ENCODE measurements around the gene LMNTD1. TPM values are rescaled to one million over a fixed set of nuclear protein-coding genes. Genes with fewer than 3 reads are reported as not detected.
"Not testable (repeated sequence)": the region's sequence is repeated elsewhere in the genome, so short reads cannot be mapped to it uniquely, and the experiment has no call there.

The LMNTD1 gene
- total RNA-seq, 1 donor from 2014 or later: not detected

DNA sequence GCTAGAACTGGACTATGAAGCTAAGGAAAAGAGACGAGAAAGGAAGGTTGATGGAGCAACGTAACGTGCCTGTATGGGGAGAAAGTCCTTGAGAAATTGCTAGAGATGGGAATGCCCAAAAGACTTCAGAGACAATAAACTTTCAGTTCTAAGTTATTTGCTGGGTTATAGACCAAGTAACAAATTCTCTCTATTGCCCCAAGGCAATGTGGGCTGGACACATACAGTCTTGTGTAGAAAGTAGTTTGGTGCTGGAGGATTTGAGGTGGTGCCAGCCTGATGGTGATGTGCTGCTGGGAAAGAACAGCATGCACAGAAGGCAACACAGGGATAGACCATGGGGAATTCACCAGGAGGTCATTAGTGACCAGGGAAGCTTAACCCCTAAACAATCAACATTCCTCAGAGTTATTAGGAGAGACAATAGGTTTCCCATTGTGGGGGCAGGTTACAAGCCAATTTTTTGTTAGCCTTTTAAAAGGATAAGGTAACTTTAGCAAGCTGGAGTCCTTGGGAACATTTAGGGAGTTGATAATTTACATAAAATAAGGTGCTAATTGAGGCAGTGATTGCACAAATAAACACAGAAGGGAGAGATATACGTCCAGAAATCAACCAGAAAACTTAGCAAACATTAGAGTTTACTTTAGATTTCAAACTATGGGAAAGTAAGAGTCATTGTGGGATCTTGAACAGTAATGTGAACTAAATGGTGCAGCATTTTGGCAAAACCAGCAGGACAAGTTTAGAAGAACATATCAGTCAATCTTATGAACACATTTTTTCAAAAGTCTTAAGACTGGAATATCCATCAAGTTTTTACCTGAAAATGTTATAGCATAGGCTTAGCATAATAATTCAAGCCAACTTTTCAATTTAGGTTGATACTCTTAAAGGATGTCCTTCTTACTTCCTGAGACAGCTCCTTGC lies 61.4 kb downstream of the LMNTD1 start:
- DNase-seq (ENCODE audit: low spot score): no peak

DNA sequence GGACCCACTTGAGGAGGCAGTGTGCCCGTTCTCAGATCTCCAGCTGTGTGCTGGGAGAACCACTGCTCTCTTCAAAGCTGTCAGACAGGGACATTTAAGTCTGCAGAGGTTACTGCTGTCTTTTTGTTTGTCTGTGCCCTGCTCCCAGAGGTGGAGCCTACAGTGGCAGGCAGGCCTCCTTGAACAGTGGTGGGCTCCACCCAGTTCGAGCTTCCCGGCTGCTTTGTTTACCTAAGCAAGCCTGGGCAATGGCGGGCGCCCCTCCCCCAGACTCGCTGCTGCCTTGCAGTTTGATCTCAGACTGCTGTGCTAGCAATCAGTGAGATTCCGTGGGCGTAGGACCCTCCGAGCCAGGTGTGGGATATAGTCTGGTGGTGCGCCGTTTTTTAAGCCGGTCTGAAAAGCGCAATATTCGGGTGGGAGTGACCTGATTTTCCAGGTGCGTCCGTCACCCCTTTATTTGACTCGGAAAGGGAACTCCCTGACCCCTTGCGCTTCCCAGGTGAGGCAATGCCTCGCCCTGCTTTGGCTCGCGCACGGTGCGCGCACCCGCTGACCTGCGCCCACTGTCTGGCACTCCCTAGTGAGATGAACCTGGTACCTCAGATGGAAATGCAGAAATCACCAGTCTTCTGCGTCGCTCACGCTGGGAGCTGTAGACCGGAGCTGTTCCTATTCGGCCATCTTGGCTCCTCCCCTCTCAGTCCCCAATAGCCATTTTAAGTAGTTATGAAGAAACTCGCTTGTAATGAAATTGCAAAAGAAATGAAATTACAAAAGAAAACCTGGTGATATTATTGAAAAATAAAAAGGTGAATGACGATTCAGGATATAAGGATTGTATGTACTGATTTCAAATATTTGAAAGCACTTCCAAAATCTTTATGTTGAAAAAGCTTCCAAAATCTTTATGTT lies 63.9 kb downstream of the LMNTD1 start:
- DNase-seq (ENCODE audit: low spot score): not testable (repeated sequence)

DNA sequence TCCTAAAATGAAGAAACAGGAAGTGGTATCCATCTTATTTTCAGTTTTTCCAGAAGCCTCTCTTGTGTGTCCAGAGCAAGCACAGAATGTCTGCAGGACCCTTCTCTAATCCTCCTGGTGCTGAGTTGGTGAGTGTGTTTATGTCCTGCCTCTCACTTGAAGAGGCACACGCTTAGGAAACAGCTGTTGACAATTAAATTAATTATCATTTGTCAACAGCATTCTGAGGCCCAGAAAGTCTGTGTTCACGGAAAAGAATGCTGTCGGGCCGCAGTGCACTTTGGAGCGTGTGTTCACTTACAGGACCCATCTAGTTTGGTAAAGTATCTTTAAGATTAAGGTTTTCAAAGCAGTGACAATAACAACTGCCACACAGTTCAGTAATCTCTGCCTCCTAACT lies 70.5 kb downstream of the LMNTD1 start:
- no peak for DNase-seq (ENCODE audit: low spot score)

DNA sequence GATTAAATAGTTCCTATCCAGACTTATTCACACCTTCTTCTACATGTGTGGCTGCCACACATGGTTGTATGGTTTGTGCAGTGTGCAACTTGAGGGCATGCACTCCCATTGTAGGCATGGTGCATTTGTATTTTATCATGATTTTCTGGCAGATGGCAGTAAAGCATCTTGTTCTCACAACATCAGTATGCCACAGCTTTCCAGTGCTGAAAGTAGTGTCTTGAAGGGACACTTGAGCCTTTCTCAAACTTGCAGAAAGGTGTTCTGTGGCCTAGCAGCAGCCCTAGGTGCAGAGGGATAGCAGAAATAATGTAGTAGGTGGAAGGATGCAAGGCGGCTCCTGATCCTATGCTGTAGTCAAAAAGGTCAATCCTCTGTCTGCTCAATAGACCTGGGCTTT lies 72.9 kb downstream of the LMNTD1 start:
- no peak for DNase-seq (ENCODE audit: low spot score)

DNA sequence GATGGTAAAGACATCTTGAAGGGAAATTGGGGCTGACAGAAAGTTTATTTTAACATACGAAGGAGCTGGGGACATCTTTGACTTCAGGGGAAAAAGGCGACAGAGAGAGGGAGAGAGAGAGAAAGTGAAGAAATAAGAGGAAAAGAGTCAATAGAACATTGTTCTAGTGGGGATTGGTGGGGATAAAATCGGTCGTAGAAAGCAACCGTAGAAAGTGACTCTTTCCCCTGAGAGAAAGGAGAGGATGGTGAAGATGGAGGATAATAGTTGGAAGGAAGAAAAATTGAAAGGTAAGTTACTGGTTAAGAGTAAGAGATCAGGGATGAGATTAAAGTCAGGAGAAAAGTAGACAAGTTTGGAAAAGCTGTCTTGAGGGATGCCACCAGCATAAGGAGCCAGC lies 75.9 kb downstream of the LMNTD1 start:
- DNase-seq (ENCODE audit: low spot score): no peak

DNA sequence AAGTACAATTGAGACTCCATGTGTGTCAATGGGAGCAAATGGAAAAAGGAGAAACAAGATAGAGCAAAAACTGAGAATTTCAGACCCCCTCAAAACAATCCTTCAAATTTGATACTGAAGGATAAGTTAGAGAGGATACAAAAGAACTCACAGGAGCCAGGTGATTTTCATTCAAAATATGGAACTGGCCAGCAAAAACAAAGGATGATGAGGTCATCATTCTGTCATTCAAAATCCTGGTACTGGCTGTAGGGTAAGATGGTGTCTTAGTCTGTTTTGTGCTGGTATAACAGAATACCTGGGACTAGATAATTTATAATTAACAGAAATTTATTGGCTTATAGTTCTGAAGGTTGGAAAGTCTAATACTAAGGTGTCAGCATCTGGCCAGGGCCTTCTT lies 80.6 kb downstream of the LMNTD1 start:
- no peak for DNase-seq (ENCODE audit: low spot score)

DNA sequence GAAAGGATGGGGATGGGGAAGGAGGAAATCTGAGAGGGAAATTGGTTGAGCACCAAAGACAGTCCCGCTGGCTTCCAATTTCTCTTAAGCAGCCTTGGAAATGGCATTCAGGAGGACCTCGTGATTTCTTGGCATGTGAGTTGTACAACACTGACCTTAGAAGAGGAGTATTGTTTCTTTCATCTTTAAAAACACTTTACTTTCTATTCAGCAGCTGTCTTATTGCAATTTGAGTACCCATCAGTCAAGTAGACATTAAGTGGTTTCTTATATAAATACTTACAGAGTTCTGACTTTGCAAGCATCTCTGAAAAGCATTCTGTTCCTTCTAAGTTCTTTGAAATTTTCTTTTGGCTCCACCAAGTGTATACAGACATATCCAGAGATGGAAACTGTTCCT lies 83.2 kb downstream of the LMNTD1 start:
- no peak for DNase-seq (ENCODE audit: low spot score)

DNA sequence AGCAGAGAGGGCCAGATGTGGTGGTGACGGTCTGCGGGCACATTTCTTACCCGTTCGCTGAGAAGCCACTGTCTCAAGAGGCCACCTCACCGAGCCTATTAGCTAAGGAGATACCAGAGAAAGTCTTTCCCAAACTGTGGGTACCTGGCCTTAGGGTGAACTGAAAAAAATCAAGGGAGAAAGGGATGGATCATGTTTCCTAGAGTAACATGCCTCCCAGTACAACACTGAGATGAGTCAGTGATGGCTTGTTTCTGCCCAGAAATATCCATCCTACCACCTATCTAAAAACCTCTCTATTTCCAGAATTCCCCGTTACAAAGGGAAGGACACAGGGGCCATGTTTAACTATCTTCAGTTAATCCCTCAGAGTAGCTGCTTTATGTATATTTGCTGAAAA lies 83.7 kb downstream of the LMNTD1 start:
- DNase-seq (ENCODE audit: low spot score): no peak

DNA sequence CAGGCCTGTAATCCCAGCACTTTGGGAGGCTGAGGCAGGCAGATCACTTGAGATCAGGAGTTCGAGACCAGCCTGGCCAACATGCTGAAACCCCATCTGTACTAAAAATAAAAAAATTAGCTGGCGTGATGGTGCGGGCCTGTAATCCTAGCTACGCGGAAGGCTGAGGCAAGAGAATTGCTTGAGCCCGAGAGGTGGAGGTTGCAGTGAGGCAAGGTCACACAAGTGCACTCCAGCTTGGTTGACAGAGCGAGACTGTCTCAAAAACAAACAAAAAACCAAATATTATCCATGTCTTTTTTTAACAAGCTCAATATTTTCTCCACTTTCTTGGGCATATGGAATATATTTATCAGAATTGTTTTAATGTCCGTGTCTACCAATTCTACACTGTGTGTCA lies 89.6 kb downstream of the LMNTD1 start:
- DNase-seq (ENCODE audit: low spot score): no peak

DNA sequence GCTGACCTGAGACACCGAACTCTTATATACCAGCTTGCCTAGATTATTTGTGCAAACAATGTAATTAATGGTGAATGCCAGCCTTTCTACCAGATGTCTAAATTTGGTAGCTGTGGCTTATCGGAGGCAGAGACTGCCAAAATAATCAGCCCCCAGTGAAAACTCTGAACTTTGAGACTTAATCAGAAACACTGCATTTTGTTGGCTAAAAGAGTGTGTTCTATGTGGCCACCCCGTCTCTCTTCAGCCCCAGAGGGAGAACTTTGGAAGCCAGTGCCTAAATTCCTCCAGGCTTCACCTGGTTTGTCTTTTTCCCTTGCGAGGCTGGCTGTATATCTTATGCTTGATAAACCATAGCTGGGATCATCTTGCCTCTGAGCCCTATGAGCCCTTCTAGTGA lies 90.1 kb downstream of the LMNTD1 start:
- DNase-seq (ENCODE audit: low spot score): no peak

DNA sequence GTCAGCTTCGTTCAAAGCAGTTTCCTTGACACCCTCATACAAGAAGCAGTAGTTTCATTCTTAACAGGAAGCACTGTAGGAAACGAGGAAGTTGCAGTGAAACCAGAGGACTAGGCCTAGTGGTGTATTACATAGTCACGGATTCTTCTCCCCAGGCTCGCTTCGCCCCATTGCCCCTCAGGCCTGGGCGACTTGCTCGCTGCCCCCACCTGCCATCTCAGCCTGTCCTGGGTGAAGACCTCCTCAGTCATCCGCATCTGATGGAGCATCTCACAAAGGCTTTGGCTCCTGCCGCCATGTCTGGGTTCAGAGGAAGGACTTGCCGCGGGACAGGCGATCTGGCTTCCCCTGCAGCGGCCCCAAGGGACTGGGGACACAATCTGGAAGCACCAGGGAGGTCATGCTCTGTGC lies 93.5 kb downstream of the LMNTD1 start:
- DNase-seq (ENCODE audit: low spot score): no peak

DNA sequence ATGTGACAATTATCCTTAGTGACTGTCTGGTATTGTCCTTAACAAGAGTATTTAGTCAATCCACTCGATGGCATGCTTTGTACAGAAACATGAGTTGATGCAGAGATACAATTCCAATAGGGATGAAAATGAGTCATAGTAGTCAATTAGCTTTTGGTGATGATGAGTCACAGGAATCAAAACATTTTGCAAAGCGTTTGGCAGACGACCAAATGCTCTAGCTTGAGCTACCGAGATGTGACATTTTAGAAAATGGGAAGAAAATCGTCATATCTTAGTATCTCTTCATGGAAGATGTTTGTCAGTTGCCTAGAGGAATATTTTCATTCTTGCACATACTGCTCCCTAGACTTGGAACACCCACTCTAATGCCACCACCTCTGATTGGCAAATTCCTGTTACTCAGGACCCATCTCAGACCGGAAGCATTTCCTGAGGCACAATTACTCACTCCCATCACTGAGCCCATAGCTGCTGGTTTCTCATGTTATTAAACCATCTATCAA lies 95.0 kb downstream of the LMNTD1 start:
- DNase-seq (ENCODE audit: low spot score): peak; percentile 28

DNA sequence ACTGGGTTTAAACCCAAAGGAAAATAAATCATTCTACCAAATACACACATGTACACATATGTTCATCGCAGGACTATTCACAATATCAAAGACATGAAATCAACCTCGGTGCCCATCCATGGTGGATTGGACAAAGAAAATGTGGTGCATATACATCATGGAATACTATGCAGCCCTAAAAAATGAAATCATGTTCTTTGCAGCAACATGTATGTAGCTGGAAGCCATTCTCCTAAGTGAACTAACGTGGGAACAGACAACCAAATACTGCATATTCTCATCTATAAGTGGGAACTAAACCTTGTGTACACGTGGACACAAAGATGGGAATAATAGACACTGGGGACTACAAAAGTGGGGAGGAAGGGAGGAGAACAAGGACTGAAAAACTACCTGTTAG lies 96.6 kb downstream of the LMNTD1 start:
- DNase-seq (ENCODE audit: low spot score): no peak

DNA sequence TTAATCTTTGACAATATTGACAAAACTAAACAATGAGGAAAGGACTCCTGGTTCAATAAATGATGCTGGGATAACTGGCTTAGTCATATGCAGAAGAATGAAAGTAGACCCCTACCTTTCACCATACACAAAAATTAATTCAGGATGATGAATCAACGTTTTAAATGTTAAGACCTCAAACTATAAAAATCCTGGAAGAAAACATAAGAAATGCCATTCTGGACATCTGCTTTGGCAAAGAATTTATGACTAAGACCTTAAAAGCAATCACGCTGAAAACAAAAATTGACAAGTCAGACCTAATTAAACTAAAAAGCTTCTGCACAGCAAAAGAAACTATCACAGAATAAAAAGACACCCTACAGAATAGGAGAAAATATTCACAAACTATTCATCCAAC lies 97.4 kb downstream of the LMNTD1 start:
- no peak for DNase-seq (ENCODE audit: low spot score)

DNA sequence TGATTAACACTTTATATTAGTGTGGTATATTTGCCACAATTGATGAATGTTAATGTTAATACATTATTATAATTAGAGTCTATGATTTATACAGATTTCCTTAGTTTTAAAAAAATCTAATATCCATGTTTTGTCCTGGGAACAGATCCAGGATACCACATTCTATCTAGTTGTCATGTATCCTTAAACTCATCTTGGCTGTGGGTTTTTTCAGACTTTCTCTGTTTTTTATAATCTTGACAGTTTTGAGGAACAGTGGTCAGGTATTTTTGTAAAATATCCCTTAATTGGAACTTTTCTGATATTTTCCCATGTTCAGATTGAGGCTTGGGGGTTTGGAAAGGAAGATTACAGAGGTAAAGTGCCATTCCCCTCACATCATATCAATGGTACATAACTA lies 104.1 kb downstream of the LMNTD1 start:
- no peak for DNase-seq (ENCODE audit: low spot score)

DNA sequence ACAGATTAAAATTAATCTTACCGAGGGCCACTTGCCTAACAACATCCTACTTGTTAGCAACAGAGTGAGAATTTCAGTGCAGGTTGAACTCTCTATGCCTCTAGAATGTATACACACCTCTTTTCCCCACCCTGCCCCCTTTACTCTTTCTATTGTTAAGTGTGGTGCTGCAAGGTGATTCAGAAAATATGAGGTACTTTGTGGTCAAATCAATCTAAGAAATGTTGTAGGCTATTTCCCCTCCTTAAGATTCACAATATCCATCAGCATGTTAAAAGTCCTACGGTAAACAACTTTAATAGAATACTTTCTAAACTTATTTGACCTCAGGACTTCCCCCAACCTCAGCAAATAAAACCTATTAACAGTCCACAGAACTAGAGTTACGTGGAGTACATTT lies 106.0 kb downstream of the LMNTD1 start:
- no peak for DNase-seq (ENCODE audit: low spot score)

DNA sequence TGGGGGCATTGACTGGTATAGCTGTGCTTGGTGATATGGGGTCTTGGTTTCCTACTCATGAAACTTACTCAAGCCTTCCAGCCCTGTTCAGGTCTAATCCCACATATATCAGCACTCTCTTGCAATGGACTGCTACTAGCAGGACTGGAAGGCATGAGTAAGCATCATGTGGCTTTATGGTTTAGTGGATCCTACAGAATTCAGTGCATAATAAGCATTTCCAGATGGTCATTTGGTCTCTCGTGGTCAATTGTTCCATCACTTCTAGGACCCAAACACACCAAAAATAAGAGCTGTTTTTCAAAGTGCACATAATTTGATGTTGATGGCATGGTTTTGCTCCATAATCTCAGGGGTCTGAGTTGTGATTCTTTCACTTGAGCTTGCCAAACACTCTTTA lies 114.4 kb downstream of the LMNTD1 start:
- DNase-seq (ENCODE audit: low spot score): no peak

DNA sequence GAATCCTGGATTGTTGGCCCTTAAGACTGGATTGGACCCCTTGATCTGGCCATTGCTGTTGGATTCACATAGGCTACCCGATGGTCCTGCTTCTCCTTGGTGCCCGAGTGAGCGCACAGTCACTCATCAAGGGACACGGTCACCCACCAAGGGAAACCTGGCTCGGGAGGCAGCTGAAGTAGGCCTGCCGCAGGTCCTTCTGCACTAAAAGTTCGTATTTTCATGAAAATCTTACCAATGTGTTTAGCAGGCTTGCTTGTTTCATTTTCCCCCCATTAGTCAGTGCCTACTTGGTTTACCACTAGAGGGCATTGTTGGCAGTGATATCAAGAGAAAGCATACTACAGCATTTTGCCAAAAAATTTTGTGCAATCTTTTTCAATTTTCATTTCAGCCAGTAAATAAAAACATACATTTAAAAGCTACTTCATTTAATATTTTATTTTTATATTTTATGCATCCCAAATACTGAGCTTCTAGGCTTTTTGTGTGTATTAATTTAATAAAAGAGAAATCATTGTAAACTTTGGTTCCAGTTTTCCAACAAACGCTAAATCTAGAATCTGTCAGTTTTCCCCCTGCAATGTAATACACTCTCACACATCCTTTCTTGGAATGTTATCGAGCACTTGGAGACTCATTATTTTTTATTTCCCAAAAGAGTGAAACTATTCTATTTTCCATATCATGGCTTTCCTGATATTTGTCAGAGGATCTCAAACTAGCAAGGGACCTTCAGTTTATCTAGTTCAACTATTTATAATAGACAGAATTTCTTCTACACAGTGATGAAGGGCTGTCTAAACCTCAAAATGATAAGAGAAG lies 116.7 kb downstream of the LMNTD1 start:
- peak; percentile 76 for DNase-seq (ENCODE audit: low spot score)

DNA sequence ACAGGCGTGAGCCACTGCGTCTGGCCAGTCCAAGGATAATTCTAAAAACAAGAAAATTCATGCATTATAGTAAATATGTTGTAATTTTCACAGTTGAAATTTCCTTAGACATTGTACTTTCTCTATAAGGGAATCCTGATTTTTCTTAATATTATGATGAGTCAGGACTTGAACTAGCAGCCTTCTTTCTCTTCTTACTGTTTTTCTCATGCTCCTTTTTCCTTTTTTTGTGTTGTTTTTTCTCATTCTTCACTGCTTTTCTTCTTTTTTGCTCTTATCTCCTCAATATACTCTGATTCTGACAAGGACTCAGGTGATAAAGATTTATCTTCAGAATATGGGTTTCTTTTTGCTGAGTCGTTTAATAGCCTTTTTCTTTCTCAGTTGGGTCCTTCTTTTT lies 117.7 kb downstream of the LMNTD1 start:
- DNase-seq (ENCODE audit: low spot score): no peak

DNA sequence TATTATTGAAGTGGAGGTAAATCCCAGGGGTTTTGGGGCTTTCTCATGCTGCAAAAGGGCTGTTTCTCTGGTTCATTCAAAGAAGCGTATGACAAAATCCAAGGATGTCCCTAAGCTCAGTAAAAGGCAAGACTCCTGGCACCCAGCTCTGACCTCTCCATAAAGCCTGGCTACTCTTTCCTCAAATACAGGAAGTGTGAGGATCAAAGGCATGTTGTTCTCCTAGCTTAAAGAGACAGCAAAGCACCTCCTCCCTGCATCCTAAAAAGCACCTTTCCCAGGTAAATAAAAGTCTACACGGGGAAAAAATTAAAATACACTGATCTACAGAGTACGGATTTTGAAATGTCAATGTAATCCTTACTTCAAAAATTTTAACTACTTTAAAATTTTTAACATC lies 118.6 kb downstream of the LMNTD1 start:
- DNase-seq (ENCODE audit: low spot score): no peak

DNA sequence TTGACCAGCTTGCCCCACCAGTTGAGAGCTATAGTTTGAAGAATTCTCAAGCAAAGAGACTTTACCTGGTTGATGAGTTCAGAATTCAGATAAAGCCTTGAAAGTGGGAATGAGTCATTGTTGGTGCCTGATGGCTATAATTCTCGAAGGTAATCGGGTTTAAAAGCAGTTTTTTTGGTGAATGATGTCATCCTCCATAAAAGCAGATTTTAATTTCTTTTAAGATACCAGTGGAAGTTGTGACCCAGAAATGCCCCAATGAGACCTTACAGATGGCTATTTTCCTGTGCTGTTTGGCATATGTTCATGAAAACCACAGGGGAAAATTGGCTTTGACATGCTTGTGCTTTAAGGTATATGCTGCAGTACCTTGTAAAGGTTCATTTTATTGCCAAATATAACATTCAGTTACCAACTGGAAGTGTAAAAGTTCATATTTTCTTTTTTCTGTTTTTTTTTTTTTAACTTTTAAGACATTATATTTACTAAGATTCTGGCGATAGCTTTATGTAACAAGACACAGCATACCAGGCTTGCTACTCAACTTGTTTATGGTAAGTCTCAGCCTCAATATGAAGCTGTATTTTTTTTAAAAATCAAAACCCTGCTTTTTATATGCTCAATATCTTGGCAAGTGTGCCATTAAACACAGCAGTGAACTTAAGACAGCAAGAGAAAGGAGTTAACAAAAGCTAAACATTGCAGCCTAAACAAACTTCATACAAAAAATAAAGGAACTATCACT lies 119.3 kb downstream of the LMNTD1 start:
- DNase-seq (ENCODE audit: low spot score): peak; percentile 24
